Activated T-cell treated with anti-CD3 and anti-CD28 coated beads for 4 hours (primary cell): ENCODE data around the gene CFAP73.
"Not testable (repeated sequence)": the region's sequence is repeated elsewhere in the genome, so short reads cannot be mapped to it uniquely, and the experiment has no call there.

ENCODE experiments used
- DNase-seq: peaks from one replicate; pipeline ENCODE4 v3.0.0-alpha.2; 2020

CFAP73 gene

GRCh38 chr12:113120670-113121370, 28.7 kb upstream of the CFAP73 start:
- DNase-seq: no peak

- no peak for DNase-seq
These were observed 21.7 kb upstream of the CFAP73 start for GRCh38 chr12:113127791-113128199.

DNA sequence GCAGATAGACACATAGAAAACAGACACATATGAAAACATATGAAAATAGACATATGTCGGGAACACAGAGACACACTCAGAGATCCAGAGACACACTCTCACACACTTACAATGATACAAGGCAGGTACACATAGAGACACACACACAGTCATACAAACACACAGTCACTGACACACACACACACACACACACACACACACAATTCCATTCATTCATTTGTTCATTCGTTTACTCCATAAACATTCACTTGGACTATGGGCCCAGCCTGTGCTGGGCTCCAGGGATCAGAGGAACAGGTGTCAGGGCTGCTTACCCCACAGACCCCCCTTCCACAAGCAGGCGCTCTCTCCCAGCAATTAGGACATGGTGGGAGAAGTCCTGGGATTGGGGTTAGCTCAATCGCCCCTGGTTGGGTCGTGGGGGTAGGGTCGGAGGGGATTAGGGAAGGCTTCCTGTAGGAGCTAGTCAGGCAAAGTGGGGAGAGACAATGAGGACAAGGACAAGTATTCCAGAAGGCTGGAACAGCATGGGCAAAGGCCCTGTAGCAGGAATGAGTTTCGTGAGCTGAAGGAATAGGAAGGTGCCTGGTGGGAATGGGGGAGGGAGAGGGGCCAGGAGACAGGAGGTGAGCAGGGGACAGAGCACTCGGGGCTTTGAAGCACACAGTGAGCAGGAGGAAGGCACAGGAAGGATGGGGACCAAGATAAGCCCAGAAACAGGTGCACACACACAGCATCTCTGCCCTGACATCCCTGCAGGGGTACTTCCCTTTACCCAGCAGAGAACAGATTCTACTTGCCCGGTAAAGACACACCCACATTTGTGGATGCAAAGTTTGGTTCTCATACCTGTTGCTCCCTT, 20.5 kb upstream of the CFAP73 start:
- DNase-seq: no peak

GRCh38 chr12:113129664-113130456, 19.7 kb upstream of the CFAP73 start:
- no peak for DNase-seq

GRCh38 chr12:113130457-113131135, 18.9 kb upstream of the CFAP73 start:
- no peak for DNase-seq

DNA sequence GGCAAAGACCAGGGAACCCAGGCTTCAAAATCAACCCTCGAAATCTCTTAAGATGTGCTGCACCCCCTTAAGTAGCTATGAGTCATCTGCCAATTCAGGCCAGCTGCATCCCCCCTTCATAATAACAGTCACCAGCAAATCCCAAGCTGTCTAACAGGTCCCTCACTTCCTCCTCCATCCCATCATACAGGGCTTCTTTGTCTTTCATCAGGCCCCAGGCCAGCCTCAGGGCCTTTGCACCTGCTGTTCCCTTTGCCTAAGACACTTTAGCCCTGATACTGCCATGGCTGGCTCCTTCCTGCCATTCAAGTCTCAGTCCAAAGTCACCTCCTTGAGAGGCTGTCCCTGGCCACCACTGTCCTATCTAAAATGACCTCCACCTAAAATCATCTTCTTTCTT, 18.0 kb upstream of the CFAP73 start:
- DNase-seq: no peak

DNA sequence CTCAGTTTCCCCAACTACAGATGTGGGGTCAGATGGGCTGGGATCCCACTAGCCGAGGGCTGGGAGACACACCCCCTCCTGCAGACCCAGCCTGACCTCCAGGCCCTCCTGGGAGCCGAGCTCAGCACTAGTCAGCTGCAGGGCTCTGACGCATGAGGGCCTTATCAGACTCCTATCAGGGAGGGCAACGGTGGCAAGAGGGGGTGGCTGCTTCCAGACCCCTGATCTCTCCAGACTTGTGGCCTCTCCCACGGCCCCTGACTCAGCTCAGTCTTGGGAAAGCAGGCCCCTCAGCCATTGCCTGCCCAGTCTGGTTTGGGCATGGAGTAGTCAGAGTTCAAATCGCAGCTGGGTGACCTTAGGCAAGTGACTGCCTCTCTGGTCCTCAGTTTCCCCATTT, 16.5 kb upstream of the CFAP73 start:
- DNase-seq: no peak

DNA sequence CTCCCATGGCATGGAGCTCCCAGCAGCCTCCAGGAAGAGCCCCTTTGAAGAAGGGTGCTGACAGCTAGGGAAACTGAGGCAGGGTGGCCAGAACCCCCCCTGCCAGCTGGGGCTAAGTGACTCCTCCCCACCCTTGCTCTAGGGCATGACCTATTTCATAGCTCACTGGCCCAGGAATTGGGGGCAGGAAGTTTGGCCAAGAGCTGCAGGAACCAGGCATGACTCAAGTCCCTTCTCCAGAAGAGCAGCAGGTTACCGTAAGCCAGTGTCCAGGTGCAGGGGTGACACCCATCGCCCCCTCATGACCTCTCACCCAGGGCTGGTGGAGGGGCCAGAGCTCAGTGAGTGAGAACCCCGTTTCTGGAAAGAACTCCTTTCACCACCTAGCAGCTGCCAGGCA, 15.9 kb upstream of the CFAP73 start:
- DNase-seq: no peak

GRCh38 chr12:113134071-113134470, 15.5 kb upstream of the CFAP73 start:
- no peak for DNase-seq

GRCh38 chr12:113134521-113134951, 15.0 kb upstream of the CFAP73 start:
- DNase-seq: no peak

DNA sequence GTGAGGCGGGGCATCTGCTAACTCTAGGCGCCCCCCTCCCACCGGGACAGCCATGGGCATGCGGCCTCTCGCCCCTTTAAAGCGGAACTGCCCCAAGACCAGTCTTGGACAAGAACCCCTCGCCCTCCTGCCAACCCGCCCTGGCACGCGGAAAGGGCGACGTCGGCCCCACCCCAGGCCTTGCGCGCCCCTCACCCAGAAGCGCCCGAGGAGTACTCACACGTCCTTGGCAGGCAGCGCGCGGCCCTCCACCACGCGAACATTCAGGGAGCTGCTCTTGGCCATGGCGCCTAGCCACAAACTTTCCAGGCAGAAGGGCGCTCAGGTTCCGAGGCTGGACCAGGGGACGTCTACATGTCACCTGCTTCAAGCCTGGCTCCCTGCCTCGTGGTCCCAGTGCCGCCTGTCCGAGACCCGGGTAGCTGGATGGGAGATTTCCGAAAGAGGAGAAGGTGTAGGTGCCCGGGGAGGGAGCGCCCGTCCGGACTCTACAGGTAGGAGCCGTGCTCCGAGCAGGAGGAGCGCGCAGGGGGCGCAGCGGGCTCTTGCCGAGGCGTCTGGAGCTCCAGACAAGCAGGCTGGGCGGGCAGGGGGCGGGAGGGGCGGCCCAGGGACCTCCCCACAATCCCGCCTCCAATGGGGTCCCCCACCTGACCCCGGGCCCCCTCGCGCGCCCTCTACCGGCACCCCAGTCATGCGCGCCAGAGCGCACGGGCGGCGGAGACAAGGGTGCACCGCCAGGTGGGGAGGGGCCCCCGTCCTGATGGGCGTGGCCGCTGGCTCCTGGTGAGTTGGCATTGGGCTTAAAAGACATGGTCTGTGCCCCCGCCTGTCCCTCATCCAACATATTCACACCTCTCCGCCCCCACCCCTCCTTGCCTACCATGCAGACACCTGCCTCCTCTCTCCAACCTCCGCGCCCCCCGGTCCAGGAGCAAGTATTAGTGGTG, 14.1 kb upstream of the CFAP73 start, which contains the start of gene RASAL1:
Gene RASAL1 (minus strand): TSS at position 584 of the 950 bp plus-strand sequence. CDS start 299 bp downstream, at position 285.
- DNase-seq: peak; percentile 64

- peak; percentile 50 for DNase-seq
These were observed 13.2 kb upstream of the CFAP73 start for GRCh38 chr12:113136128-113136989.

DNA sequence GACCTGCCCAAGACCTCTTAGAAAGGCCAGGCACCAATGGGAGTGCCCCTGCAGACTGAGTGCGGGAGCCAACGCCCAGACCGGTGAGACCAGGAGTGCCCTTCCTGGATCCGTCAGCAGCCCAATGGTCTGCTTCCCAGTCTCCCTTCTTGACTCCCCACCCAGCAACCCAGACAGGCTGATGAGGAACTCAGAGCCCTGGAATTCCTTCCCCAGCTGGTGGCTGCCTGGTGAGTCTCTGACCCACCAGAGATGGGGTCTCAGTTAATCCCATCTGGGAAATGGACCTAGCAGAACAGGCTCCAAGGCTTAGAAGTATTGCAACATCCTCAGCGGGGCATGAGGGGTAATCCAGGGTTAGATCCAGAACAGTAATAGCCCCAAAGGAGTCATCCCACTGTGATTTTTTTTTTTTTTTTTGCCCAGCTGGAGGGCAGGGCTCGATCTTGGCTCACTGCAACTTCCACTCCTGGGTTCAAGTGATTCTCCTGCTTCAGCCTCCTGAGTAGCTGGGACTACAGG, 12.5 kb upstream of the CFAP73 start:
- DNase-seq: no peak

DNA sequence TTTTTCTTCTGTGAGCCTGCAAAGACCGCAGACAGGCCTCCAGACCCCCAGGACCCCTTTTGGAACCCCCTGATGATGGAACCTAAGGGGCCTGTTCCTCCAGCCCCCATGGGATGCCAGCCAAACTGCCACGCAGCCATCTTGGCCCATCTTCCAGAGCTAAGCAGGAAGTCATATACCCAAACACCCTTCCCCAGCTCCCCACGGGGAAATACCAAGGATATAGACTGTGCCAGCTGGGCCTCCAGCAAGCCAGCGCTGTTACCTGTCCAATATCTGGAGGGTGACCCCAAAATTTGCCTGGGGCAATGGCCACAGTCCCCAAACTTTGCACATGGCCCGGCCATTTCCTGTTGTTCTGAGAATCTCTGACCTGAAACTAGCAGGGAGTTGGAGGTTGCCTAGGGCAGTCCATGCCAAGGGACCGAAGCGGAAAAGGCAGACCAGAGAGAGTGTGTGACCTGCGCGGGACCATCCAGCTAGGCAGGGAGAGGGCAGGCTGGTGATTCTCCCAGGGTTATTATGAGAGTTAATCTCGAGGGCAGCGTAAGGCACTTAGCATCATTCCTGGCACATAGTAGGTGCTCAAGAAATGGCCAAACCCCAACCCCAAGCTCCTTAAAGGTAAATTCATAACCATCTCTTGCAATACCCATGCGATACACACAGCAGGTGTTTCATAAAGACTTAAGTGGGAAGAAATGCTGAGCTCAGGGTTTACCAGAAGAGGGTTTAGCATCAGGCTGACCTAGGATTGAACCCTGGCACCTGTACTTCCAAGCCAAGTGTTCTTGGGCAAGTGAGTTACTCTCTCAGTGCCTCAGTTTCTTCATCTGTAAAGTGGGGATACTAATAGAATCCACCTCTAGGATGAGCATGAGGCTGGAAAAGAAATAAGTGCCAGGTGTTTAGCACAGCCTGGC, 11.4 kb upstream of the CFAP73 start:
- DNase-seq: no peak

DNA sequence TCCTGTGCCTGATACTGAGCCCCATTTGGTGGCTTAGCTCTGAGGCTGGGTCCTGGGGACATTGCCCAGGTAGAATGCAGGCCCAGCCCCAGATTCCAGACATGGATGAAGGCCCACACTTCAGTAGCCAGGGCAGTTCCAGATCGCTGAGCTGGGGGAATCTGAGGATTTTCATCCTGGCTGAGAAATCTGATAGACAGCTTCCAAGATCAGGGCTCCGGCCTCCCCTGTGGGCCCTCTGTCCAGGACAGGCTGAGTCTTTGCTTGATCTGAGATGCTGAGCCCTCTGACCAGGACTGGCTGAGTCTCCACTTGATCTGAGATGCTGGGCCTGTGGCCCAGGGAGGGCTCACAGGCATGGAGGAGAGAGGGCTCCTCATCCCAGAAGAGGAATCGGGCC, 10.7 kb upstream of the CFAP73 start:
- DNase-seq: no peak

GRCh38 chr12:113140706-113141105, 8.8 kb upstream of the CFAP73 start:
- no peak for DNase-seq

- not testable (repeated sequence) for DNase-seq
These were observed 7.8 kb upstream of the CFAP73 start for GRCh38 chr12:113141716-113142115.

- DNase-seq: no peak
These were observed 7.2 kb upstream of the CFAP73 start for GRCh38 chr12:113142173-113142885.
